Gastrocnemius medialis (tissue), 4 donors: ENCODE measurements around the gene MTA2. TPM values are rescaled to one million over a fixed set of nuclear protein-coding genes. Genes with fewer than 3 reads are reported as not detected.
"Not testable (repeated sequence)": the region's sequence is repeated elsewhere in the genome, so short reads cannot be mapped to it uniquely, and the experiment has no call there.

ENCODE experiments used
- ATAC-seq, 2 donors: fragments of 150-250 bp; one replicate each; pipeline ENCODE4 v1.9.1; 2016
- DNase-seq, 2 donors: peaks; one replicate each; pipeline ENCODE4 v3.0.0-alpha.2; 2019
- H3K27ac ChIP-seq, 4 donors: fragments of 200-600 bp; sonication (generic); 1 replicate in 1 of 4; 2 replicates in 3 of 4; pipeline ENCODE4 v1.5.1; 2016 to 2018; ENCODE audit warnings: mild to moderate bottlenecking in 2 of 4, moderate library complexity in 1 of 4
- H3K27me3 ChIP-seq, 3 donors: fragments of 200-600 bp; sonication (generic) in 2 of 3; 1 replicate in 1 of 3; 2 replicates in 2 of 3; pipeline versions ENCODE4 v1.5.1 to v1.6.0; 2016 to 2019; ENCODE audit warnings: mild to moderate bottlenecking in 1 of 3, moderate library complexity in 1 of 3
- H3K36me3 ChIP-seq, 2 donors: fragments of 200-600 bp; sonication (generic) in 1 of 2; one replicate each; pipeline ENCODE4 v1.5.1; 2017 to 2018
- H3K4me1 ChIP-seq, 2 donors: fragments of 200-600 bp; sonication (generic) in 1 of 2; one replicate each; pipeline ENCODE4 v1.5.1; 2016 to 2017; ENCODE audit warnings: mild to moderate bottlenecking in 2 of 2
- H3K4me3 ChIP-seq, 4 donors: fragments of 200-600 bp; sonication (generic) in 3 of 4; 1 replicate in 1 of 4; 2 replicates in 3 of 4; pipeline ENCODE4 v1.5.1; 2016 to 2019; ENCODE audit warnings: mild to moderate bottlenecking in 2 of 4
- H3K9me3 ChIP-seq, 3 donors: fragments of 200-600 bp; sonication (generic) in 2 of 3; 1 replicate in 1 of 3; 2 replicates in 2 of 3; pipeline ENCODE4 v1.5.1; 2016 to 2019
- POLR2A ChIP-seq, 2 donors: fragments of 450-650 bp; IDR thresholded peaks; one replicate each; pipeline ENCODE4 v1.6.1; 2017; ENCODE audit warnings: antibody characterized with exemption in 2 of 2, mild to moderate bottlenecking in 2 of 2, moderate library complexity in 2 of 2
- in situ Hi-C, 4 donors: fragments of 200-750 bp; cut with MboI; loops; one replicate each; pipeline versions ENCODE4 v1.15.0 to v1.8.0; 2017; ENCODE audit warnings: low sequenced_read_pairs in 4 of 4
- intact Hi-C: fragments of 100-400 bp; cut with DNase I; formaldehyde crosslinking; loops from one replicate; pipeline ENCODE4 v1.15.1; 2023; ENCODE audit warnings: low total_unique reads
- total RNA-seq, 4 donors: library from RNA; depleted of rRNA; stranded (reverse); fragments of >200 nt; gene quantifications; one replicate each; pipeline versions ENCODE4 v1.1.0 to v1.2.3, GENCODE V29; 2016
- TF ChIP-seq, protein P1 (sequence below), 5 experiments: fragments of 450-650 bp in 3 of 5; fragments of 200-600 bp in 2 of 5; sonication (generic) in 2 of 5; IDR thresholded peaks in 4 of 5; conservative IDR thresholded peaks in 1 of 5; 1 replicate in 4 of 5; 2 replicates in 1 of 5; pipeline ENCODE4 v1.5.1; 2016 to 2019; ENCODE audit warnings: antibody characterized with exemption in 5 of 5, mild to moderate bottlenecking in 3 of 5, moderate library complexity in 3 of 5

MTA2 gene
- total RNA-seq, 4 donors from 2014 or later = 28.0 to 47.1 (median 31.7) TPM

DNA sequence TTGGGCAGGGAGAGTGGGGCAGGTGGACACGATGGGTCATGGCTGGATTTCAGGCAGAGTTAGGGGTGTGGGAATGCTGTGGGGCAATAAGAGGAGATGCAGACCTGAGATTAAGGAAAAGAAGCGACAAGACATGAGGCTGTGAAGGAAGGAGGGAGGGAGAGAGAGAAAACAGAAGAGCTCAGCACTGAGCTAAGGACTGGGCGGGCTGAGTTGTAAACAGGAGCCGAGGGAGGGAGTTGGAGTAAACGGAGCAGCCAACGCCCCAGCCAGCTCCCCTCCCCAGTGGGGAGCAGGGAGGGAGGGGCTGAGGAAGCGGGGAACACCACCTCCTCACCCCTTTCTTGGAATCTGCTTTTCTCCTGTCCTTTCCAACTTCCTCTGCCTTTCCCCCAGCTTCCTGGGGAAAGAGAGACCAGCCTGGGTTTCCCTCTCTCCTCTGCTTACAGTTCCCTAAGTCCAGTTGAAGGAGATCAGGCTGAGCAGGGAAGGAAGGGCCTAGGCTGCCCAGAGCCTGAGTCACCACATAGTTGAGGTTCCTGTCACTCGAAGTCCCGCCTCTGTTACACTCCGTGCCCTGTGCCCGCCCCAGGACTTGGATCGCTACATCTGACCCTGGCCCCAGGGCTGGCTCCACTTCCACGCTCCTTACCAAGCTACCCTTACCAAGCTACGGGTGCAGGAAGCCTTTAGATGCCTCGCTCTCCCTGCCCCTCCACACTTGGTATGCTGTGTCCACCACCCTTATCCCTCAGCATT is 48.4 kb downstream of the MTA2 start:
- Histone ChIP-seq H3K27ac (peak overlapping the region; percentile 97 to 100 (median 100)), H3K27me3 (no peaks in the 10 kb centered on the region), H3K9me3 (no peaks in the 10 kb centered on the region), H3K36me3 (peaks cover 0 to 10% of the 10 kb centered on the region in 2 donors), H3K4me1 (peaks cover 90 to 94% of the 10 kb centered on the region in 2 donors), H3K4me3 (peak overlapping the region; percentile 36 to 55 (median 39))
- peak; percentile 71 to 77 for ATAC-seq
- DNase-seq = peak; percentile 95 to 96
- in situ Hi-C loops = loop anchor here in 2 of 4 donors (10.0 kb wide), 3 partner anchors 58 to 158 kb away; no protein-coding TSS in a partner anchor
- peak; percentile 43 to 76 for TF ChIP-seq POLR2A (IDR thresholded peaks at IDR 0.05)
- TF ChIP-seq, protein P1, sequence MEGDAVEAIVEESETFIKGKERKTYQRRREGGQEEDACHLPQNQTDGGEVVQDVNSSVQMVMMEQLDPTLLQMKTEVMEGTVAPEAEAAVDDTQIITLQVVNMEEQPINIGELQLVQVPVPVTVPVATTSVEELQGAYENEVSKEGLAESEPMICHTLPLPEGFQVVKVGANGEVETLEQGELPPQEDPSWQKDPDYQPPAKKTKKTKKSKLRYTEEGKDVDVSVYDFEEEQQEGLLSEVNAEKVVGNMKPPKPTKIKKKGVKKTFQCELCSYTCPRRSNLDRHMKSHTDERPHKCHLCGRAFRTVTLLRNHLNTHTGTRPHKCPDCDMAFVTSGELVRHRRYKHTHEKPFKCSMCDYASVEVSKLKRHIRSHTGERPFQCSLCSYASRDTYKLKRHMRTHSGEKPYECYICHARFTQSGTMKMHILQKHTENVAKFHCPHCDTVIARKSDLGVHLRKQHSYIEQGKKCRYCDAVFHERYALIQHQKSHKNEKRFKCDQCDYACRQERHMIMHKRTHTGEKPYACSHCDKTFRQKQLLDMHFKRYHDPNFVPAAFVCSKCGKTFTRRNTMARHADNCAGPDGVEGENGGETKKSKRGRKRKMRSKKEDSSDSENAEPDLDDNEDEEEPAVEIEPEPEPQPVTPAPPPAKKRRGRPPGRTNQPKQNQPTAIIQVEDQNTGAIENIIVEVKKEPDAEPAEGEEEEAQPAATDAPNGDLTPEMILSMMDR (IDR thresholded peaks at IDR 0.05 in 4 of 5, conservative IDR thresholded peaks at IDR 0.05 in 1 of 5) = no peak
- intact Hi-C loops = no loop called here

DNA sequence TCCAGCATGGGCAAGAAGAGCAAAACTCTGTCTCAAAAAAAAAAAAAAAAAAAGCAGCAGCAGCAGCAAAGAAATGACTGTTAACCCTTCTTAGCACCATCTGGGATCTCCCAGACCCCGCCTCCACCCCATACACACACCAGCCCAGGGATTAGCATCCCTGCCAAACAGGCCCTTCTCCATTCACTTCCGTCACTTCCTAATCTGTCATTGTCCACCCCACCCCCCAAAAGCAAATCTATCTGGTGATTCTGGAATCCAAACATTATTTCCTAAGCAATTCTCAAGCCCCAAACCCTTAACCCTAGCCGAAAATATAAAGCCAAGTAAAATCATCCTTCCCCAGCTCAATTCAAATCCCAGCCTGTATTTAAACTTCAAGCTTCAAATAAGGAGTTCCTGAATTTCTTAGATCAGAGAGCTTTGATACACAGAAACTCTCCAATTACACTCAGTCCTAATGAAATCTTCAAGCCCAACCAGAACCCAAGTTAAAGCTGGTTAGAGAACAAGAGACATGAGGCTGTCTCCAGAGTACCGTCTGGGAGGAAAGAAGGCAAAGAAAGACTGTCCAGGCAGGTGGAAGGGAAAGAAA is 49.1 kb downstream of the MTA2 start:
- H3K9me3 ChIP-seq = no peaks in the 10 kb centered on the region
- peaks cover 96% of the 10 kb centered on the region in 2 donors for H3K4me1 ChIP-seq
- peaks cover 0 to 4% of the 10 kb centered on the region in 2 donors for H3K36me3 ChIP-seq
- intact Hi-C loops = no loop called here
- in situ Hi-C loops = loop anchor here in 2 of 4 donors (10.0 kb wide), 3 partner anchors 58 to 158 kb away; no protein-coding TSS in a partner anchor
- ATAC-seq (no peak), DNase-seq (no peak)
- TF ChIP-seq, protein P1 (IDR thresholded peaks at IDR 0.05 in 4 of 5, conservative IDR thresholded peaks at IDR 0.05 in 1 of 5) = no peak
- TF ChIP-seq POLR2A (IDR thresholded peaks at IDR 0.05) = no peak
- peak overlapping the region; percentile 36 to 55 (median 39) for H3K4me3 ChIP-seq
- H3K27ac ChIP-seq = peak overlapping the region; percentile 97 to 100 (median 100)
- no peaks in the 10 kb centered on the region for H3K27me3 ChIP-seq

DNA sequence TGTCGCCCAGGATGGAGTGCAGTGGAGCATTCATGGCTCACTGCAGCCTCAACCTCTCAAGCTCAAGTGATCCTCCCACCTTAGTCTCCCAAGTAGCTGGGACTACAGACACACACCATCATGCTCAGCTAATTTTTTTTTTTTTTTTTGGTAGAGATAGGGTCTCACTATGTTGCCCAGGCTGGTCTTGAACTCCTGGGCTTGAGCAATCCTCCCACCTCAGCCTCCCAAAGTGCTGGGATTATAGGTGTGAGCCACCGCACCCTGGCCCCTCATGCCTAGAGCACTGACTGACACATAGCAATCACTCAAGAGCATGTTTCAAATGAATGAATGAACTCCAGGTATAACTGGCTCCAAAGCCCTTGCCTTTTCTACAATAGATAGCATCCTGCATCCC is 51.2 kb downstream of the MTA2 start:
- H3K4me3 ChIP-seq, DNase-seq, ATAC-seq, intact Hi-C loops, H3K9me3 ChIP-seq, H3K27me3 ChIP-seq, H3K36me3 ChIP-seq: not testable (repeated sequence)
- peak overlapping the region; percentile 97 to 100 (median 100) for H3K27ac ChIP-seq
- H3K4me1 ChIP-seq = peaks cover 75 to 76% of the 10 kb centered on the region in 2 donors
- in situ Hi-C loops = loop anchor here in 2 of 4 donors (10.0 kb wide), 3 partner anchors 56 to 156 kb away; no protein-coding TSS in a partner anchor

DNA sequence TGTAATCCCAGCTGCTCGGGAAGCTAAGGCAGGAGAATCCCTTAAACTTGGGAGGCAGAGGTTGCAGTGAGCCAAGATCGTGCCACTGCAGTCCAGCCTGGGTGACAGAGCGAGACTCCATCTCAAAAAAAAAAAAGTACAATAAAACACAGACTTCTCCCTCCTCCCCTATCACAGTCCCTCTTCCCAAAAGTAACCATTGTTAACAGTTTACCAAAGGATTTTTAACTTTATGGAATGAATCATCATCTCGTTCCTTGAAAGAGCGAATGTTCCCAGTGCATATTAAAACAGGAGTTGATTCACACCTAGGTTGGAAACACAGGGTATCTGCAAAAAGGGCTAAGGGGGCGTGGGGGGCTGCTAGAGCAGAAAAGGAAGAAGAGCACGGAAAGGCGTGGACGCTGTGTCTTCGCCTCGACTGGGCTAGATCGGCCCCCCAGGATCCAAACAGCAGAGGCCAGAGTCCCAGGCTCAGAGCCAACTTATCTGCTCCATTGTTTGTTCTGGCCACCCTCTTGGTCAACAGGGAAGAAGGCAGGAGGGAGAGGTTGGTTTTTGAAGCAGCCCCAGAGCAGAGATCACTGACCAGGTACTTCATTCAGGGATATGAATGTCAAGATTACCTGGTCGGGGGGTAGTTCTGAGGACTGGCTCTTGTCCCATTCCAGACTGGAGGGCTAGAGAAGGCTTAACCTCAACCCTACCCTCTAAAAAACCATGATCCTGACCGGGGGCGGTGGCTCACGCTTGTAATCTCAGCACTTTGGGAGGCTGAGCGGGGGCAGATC is 52.9 kb downstream of the MTA2 start:
- DNase-seq = no peak
- intact Hi-C loops (loop anchor here (5.0 kb wide), 1 partner anchor 294 kb away; no protein-coding TSS in a partner anchor), in situ Hi-C loops (loop anchor here in 1 of 4 donors (25.0 kb wide), 1 partner anchor 136 kb away; the partner anchor contains the start of gene SCGB1A1)
- no peaks in the 10 kb centered on the region for H3K9me3 ChIP-seq
- peak overlapping the region; percentile 97 to 100 (median 100) for H3K27ac ChIP-seq
- no peak for ATAC-seq
- H3K36me3 ChIP-seq = no peaks in the 10 kb centered on the region
- H3K27me3 ChIP-seq = no peaks in the 10 kb centered on the region
- TF ChIP-seq, protein P1 (IDR thresholded peaks at IDR 0.05 in 4 of 5, conservative IDR thresholded peaks at IDR 0.05 in 1 of 5) = no peak
- no peak for TF ChIP-seq POLR2A (IDR thresholded peaks at IDR 0.05)
- peaks cover 63 to 69% of the 10 kb centered on the region in 2 donors for H3K4me1 ChIP-seq
- peak overlapping the region in 2 of 4 donors; percentile 94 to 95 for H3K4me3 ChIP-seq
